Type B pancreatic cell (in vitro differentiated cells): ENCODE results near the gene TFDP2. TPM values are rescaled to one million over a fixed set of nuclear protein-coding genes. Genes with fewer than 3 reads are reported as not detected.
"Not testable (repeated sequence)": the region's sequence is repeated elsewhere in the genome, so short reads cannot be mapped to it uniquely, and the experiment has no call there.

ENCODE experiments used
- DNase-seq: peaks from one replicate; pipeline ENCODE4 v3.0.0; 2021; ENCODE audit warnings: mixed read lengths; ENCODE audit not compliant: unreplicated experiment; ENCODE audit errors: extremely low spot score
- H3K27ac Mint-ChIP-seq: 2 replicates; pipeline ENCODE4 v1.8.0; 2021; ENCODE audit warnings: mild to moderate bottlenecking, mixed read lengths
- H3K27me3 Mint-ChIP-seq: 2 replicates; pipeline ENCODE4 v1.8.0; 2021; ENCODE audit warnings: mixed read lengths
- H3K36me3 Mint-ChIP-seq: 2 replicates; pipeline ENCODE4 v1.8.0; 2021; ENCODE audit warnings: mixed read lengths
- H3K4me1 Mint-ChIP-seq: one replicate; pipeline ENCODE4 v1.8.0; 2021; ENCODE audit warnings: mixed read lengths; ENCODE audit not compliant: unreplicated experiment
- H3K4me3 Mint-ChIP-seq: 2 replicates; pipeline ENCODE4 v1.8.0; 2021; ENCODE audit warnings: mild to moderate bottlenecking, mixed read lengths
- H3K9me3 Mint-ChIP-seq: 2 replicates; pipeline ENCODE4 v1.8.0; 2021; ENCODE audit warnings: mixed read lengths
- CTCF ChIP-seq: fragments of 200-600 bp; sonication (generic); conservative IDR thresholded peaks from 2 replicates; pipeline ENCODE4 v1.5.0; 2021; ENCODE audit warnings: antibody characterized with exemption, mild to moderate bottlenecking
- total RNA-seq: library from RNA; stranded (reverse); gene quantifications from 2 replicates; pipeline ENCODE4 v1.2.1, GENCODE V29; 2021; ENCODE audit warnings: low replicate concordance

TFDP2 gene
- total RNA-seq, 1 donor from 2014 or later = 80.9 TPM

GRCh38 chr3:142013326-142013980 is 135.9 kb downstream of the TFDP2 start:
- peaks cover 10% of the 10 kb centered on the region for H3K36me3 Mint-ChIP-seq
- peaks cover under 1% of the 10 kb centered on the region for H3K4me1 Mint-ChIP-seq
- no peaks in the 10 kb centered on the region for H3K27me3 Mint-ChIP-seq
- no peak for TF ChIP-seq CTCF
- no peak overlapping the region for H3K27ac Mint-ChIP-seq
- no peaks in the 10 kb centered on the region for H3K9me3 Mint-ChIP-seq
- no peak for DNase-seq
- no peak overlapping the region for H3K4me3 Mint-ChIP-seq

GRCh38 chr3:142009029-142009428 is 140.3 kb downstream of the TFDP2 start:
- peaks cover 19% of the 10 kb centered on the region for H3K36me3 Mint-ChIP-seq
- peaks cover 7% of the 10 kb centered on the region for H3K4me1 Mint-ChIP-seq
- TF ChIP-seq CTCF = no peak
- H3K4me3 Mint-ChIP-seq = no peak overlapping the region
- DNase-seq = no peak
- no peaks in the 10 kb centered on the region for H3K27me3 Mint-ChIP-seq
- no peak overlapping the region for H3K27ac Mint-ChIP-seq
- H3K9me3 Mint-ChIP-seq = no peaks in the 10 kb centered on the region

- no peak for DNase-seq
- H3K4me3 Mint-ChIP-seq = no peak overlapping the region
- peaks cover 7% of the 10 kb centered on the region for H3K4me1 Mint-ChIP-seq
Observed at GRCh38 chr3:142007710-142008399, 141.5 kb downstream of the TFDP2 start.

GRCh38 chr3:142004957-142005356 is 144.4 kb downstream of the TFDP2 start:
- not testable (repeated sequence) for H3K4me3 Mint-ChIP-seq, H3K4me1 Mint-ChIP-seq, H3K27me3 Mint-ChIP-seq, H3K27ac Mint-ChIP-seq, H3K9me3 Mint-ChIP-seq, DNase-seq
- H3K36me3 Mint-ChIP-seq = peaks cover 26% of the 10 kb centered on the region

More at GRCh38 chr3:142007710-142008399, 141.5 kb downstream of the TFDP2 start:
- H3K27ac Mint-ChIP-seq = no peak overlapping the region
- no peak for TF ChIP-seq CTCF
- H3K9me3 Mint-ChIP-seq = no peaks in the 10 kb centered on the region
- no peaks in the 10 kb centered on the region for H3K27me3 Mint-ChIP-seq
- H3K36me3 Mint-ChIP-seq = peaks cover 19% of the 10 kb centered on the region

- no peaks in the 10 kb centered on the region for H3K9me3 Mint-ChIP-seq
- no peak for TF ChIP-seq CTCF
- peak overlapping the region; percentile 66 for H3K27ac Mint-ChIP-seq
Observed at GRCh38 chr3:142004025-142004424, 145.3 kb downstream of the TFDP2 start.

GRCh38 chr3:142003291-142003690 is 146.1 kb downstream of the TFDP2 start:
- TF ChIP-seq CTCF = no peak
- Mint-ChIP-seq H3K4me3 (no peak overlapping the region), H3K4me1 (peaks cover 8% of the 10 kb centered on the region), H3K27me3 (no peaks in the 10 kb centered on the region), H3K9me3 (no peaks in the 10 kb centered on the region), H3K27ac (no peak overlapping the region), H3K36me3 (peaks cover 27% of the 10 kb centered on the region)
- DNase-seq = no peak

More at GRCh38 chr3:142004025-142004424, 145.3 kb downstream of the TFDP2 start:
- Mint-ChIP-seq H3K36me3 (peaks cover 26% of the 10 kb centered on the region), H3K4me3 (no peak overlapping the region), H3K4me1 (peaks cover 10% of the 10 kb centered on the region), H3K27me3 (no peaks in the 10 kb centered on the region)
- no peak for DNase-seq
